Ovary (tissue), 9 donors: ENCODE data around the gene CRIM1. TPM values are rescaled to one million over a fixed set of nuclear protein-coding genes. Genes with fewer than 3 reads are reported as not detected.

Experiments used
- DNase-seq, 5 donors: peaks; one replicate each; pipeline ENCODE4 v3.0.0-alpha.2; 2019 to 2020
- H3K27ac ChIP-seq, 2 donors: fragments of 200-600 bp; one replicate each; pipeline versions ENCODE4 v1.5.1 to v1.8.0; 2019 to 2022
- H3K27me3 ChIP-seq: fragments of 200-600 bp; one replicate; pipeline ENCODE4 v1.8.0; 2022
- H3K36me3 ChIP-seq: fragments of 200-600 bp; sonication (generic); one replicate; pipeline ENCODE4 v1.5.1; 2019
- H3K4me1 ChIP-seq: one replicate; pipeline ENCODE4 v1.8.1; 2013; ENCODE audit warnings: mild to moderate bottlenecking, moderate library complexity; ENCODE audit not compliant: insufficient read depth
- H3K4me3 ChIP-seq: fragments of 200-600 bp; sonication (generic); one replicate; pipeline ENCODE4 v1.5.1; 2017
- H3K9me3 ChIP-seq, 2 donors: fragments of 200-600 bp in 1 of 2; sonication (generic) in 1 of 2; one replicate each; pipeline versions ENCODE4 v1.5.1 to v1.8.1; 2013 to 2019; ENCODE audit warnings: mild to moderate bottlenecking in 1 of 2, moderate library complexity in 1 of 2
- CTCF ChIP-seq, 3 donors: fragments of 450-650 bp in 2 of 3; fragments of 200-600 bp in 1 of 3; IDR thresholded peaks; one replicate each; pipeline versions ENCODE4 v1.5.1 to v1.8.0; 2016 to 2022; ENCODE audit warnings: antibody characterized with exemption in 3 of 3, mild to moderate bottlenecking in 1 of 3
- EP300 ChIP-seq: sonication (generic); formaldehyde crosslinking; IDR thresholded peaks from one replicate; pipeline ENCODE4 v1.6.1; 2017; ENCODE audit warnings: antibody characterized with exemption
- POLR2A ChIP-seq: fragments of 450-650 bp; IDR thresholded peaks from one replicate; pipeline ENCODE4 v1.6.1; 2017; ENCODE audit warnings: antibody characterized with exemption, mild to moderate bottlenecking, moderate library complexity
- WGBS, 3 donors: extraction: QIAGEN DNeasy Blood & Tissue Kit in 1 of 3; methylation state at CpG; one replicate each; pipeline versions ENCODE4 v1.1.5 to v1.1.7; 2013 to 2017; 5-methylcytosine and 5-hydroxymethylcytosine counted together
- intact Hi-C, 4 donors: fragments of 100-400 bp; cut with DNase I; formaldehyde crosslinking; loops; one replicate each; pipeline versions ENCODE4 v1.11.0 to v1.15.1; 2022 to 2023
- polyA plus RNA-seq, 2 donors: library from polyadenylated mRNA; stranded (reverse); fragments of 200-250 nt in 1 of 2; fragments of 350-450 nt in 1 of 2; fragmentation: Illumina TruSeq in 1 of 2; extraction: RNeasy Lipid Tissue Mini Kit (QIAGEN cat#74804) in 1 of 2; gene quantifications; one replicate each; pipeline ENCODE4 v1.2.3, GENCODE V29; 2013 to 2014
- total RNA-seq, 7 donors: library from RNA; depleted of rRNA in 2 of 7; stranded (reverse); fragments of >200 nt in 2 of 7; fragmentation: NEBNext Ultra II Directional in 3 of 7; extraction: Animal tissue kit (Norgen Biotek cat#: 25700) in 3 of 7; gene quantifications; one replicate each; pipeline versions ENCODE4 v1.1.0 to v1.2.4, GENCODE V29; 2016 to 2023
- donor health status: DM: no; HTN: no; CAD: no; lungs with moderate emphysema.
- donor health status: DM: no; HTN: no; CAD: no.
- donor health status: Bipolar disorder and iron deficiency.
- donor health status: DM: yes; HTN: yes; CAD: no.
- donor health status: DM: no; HTN: no; CAD: no.
- donor health status: DM: yes; HTN: yes; CAD: no.

The CRIM1 gene
- total and polyA plus RNA-seq, 9 donors: 38.4 to 134 (median 65.0) TPM

DNA sequence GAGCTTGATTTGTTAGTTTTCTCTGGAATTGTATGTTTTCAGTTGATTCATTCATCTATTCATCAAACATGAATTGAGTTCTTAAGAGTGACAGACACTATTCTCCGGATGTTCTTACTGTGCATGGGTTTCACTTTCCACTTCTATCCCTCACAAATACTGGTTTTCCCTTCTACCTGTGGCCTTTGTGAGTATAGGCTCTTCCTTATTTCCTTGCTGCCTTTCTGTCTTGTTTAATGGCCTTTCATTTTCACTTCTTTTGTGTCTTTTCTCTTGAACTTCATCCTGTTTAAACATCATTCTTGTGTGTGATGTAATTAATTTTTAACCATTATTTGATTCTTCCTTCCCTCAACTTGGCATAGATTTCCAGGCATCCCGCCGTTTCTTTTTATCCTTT, 90.7 kb downstream of the CRIM1 start:
- TF ChIP-seq EP300 (no peak), POLR2A (no peak), CTCF (IDR thresholded peaks at IDR 0.05) (no peak)

DNA sequence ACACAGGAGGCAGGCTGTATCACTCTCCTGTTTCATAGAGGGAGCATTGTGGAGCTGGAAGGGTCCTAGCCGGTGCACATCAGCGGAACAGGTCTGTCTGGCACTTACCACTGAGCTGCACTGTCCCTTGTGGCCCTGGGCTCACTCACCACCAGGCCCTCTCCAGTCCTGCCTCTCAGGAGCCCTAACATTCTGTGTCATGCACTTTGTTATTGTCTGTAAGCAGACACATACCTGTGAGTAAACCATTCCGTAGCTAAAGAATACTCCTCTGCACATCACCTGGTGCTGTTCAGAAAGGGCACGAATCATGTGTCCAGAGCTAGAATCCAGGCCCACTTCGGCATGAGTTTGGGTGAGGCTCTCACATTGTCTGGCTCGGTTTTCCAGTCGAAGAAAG, 93.6 kb downstream of the CRIM1 start:
- DNase-seq: no peak
- peaks cover 12% of the 10 kb centered on the region for H3K4me1 ChIP-seq
- no peak for TF ChIP-seq CTCF (IDR thresholded peaks at IDR 0.05)
- H3K27ac ChIP-seq: no peak overlapping the region
- WGBS, 3 donors: 94 to 96% (median 95%) methylated on average over 7 of the region's 7 CpGs
- no peaks in the 10 kb centered on the region for H3K27me3 ChIP-seq
- H3K9me3 ChIP-seq: no peaks in the 10 kb centered on the region
- H3K4me3 ChIP-seq: no peak overlapping the region
- intact Hi-C loops: no loop called here
- no peaks in the 10 kb centered on the region for H3K36me3 ChIP-seq

More for the DNA sequence above, 90.7 kb downstream of the CRIM1 start:
- intact Hi-C loops: no loop called here
- H3K27me3 ChIP-seq: no peaks in the 10 kb centered on the region
- WGBS, 3 donors: 85% methylated on average over 3 of the region's 3 CpGs
- H3K4me1 ChIP-seq: peaks cover 6% of the 10 kb centered on the region
- H3K4me3 ChIP-seq: no peak overlapping the region
- H3K36me3 ChIP-seq: no peaks in the 10 kb centered on the region
- H3K27ac ChIP-seq: no peak overlapping the region
- H3K9me3 ChIP-seq: no peaks in the 10 kb centered on the region
- DNase-seq: no peak

GRCh38 chr2:36449943-36450392, 94.4 kb downstream of the CRIM1 start:
- TF ChIP-seq CTCF (IDR thresholded peaks at IDR 0.05): no peak
- TF ChIP-seq EP300: no peak
- no peak for TF ChIP-seq POLR2A
- 72 to 81% (median 75%) methylated on average over 6 of the region's 6 CpGs for WGBS, 3 donors
- Histone ChIP-seq H3K27ac (no peak overlapping the region), H3K36me3 (no peaks in the 10 kb centered on the region), H3K9me3 (no peaks in the 10 kb centered on the region), H3K4me1 (peaks cover 14% of the 10 kb centered on the region), H3K4me3 (no peak overlapping the region), H3K27me3 (no peaks in the 10 kb centered on the region)
- intact Hi-C loops: no loop called here
- DNase-seq: no peak

GRCh38 chr2:36450466-36451196, 95.1 kb downstream of the CRIM1 start:
- no peaks in the 10 kb centered on the region for H3K9me3 ChIP-seq
- no peak overlapping the region for H3K27ac ChIP-seq
- H3K27me3 ChIP-seq: no peaks in the 10 kb centered on the region
- DNase-seq: no peak
- 32 to 47% (median 36%) methylated on average over 5 of the region's 5 CpGs for WGBS, 3 donors
- peaks cover 18% of the 10 kb centered on the region for H3K4me1 ChIP-seq
- no peak overlapping the region for H3K4me3 ChIP-seq
- intact Hi-C loops: no loop called here
- no peaks in the 10 kb centered on the region for H3K36me3 ChIP-seq
- no peak for TF ChIP-seq EP300
- TF ChIP-seq CTCF (IDR thresholded peaks at IDR 0.05): no peak
- TF ChIP-seq POLR2A: no peak
